ENCODE measurements around the gene PSMC3.

GRCh38 chr11:47398011-47398410, 28.2 kb downstream of the PSMC3 start:
- TF ChIP-seq POLR2A (IDR thresholded peaks at IDR 0.05) (no peak), POLR2AphosphoS5 (IDR thresholded peaks at IDR 0.05) (no peak)
- TF ChIP-seq, protein P1, sequence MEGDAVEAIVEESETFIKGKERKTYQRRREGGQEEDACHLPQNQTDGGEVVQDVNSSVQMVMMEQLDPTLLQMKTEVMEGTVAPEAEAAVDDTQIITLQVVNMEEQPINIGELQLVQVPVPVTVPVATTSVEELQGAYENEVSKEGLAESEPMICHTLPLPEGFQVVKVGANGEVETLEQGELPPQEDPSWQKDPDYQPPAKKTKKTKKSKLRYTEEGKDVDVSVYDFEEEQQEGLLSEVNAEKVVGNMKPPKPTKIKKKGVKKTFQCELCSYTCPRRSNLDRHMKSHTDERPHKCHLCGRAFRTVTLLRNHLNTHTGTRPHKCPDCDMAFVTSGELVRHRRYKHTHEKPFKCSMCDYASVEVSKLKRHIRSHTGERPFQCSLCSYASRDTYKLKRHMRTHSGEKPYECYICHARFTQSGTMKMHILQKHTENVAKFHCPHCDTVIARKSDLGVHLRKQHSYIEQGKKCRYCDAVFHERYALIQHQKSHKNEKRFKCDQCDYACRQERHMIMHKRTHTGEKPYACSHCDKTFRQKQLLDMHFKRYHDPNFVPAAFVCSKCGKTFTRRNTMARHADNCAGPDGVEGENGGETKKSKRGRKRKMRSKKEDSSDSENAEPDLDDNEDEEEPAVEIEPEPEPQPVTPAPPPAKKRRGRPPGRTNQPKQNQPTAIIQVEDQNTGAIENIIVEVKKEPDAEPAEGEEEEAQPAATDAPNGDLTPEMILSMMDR (IDR thresholded peaks at IDR 0.05 in 8 of 11, conservative IDR thresholded peaks at IDR 0.05 in 3 of 11): no peak

Measured in spleen (tissue), 7 donors.